ENCODE results near the gene UNC79.

Gene UNC79

GRCh38 chr14:93712838-93713724, 282.3 kb downstream of the UNC79 start:
- DNase-seq = no peak

- no peak for DNase-seq
These were observed 283.1 kb downstream of the UNC79 start for GRCh38 chr14:93713726-93714405.

GRCh38 chr14:93714605-93715004, 283.9 kb downstream of the UNC79 start:
- DNase-seq = no peak

GRCh38 chr14:93715279-93715927, 284.7 kb downstream of the UNC79 start:
- no peak for DNase-seq

- DNase-seq = no peak
These were observed 285.4 kb downstream of the UNC79 start for GRCh38 chr14:93716002-93716745.

DNA sequence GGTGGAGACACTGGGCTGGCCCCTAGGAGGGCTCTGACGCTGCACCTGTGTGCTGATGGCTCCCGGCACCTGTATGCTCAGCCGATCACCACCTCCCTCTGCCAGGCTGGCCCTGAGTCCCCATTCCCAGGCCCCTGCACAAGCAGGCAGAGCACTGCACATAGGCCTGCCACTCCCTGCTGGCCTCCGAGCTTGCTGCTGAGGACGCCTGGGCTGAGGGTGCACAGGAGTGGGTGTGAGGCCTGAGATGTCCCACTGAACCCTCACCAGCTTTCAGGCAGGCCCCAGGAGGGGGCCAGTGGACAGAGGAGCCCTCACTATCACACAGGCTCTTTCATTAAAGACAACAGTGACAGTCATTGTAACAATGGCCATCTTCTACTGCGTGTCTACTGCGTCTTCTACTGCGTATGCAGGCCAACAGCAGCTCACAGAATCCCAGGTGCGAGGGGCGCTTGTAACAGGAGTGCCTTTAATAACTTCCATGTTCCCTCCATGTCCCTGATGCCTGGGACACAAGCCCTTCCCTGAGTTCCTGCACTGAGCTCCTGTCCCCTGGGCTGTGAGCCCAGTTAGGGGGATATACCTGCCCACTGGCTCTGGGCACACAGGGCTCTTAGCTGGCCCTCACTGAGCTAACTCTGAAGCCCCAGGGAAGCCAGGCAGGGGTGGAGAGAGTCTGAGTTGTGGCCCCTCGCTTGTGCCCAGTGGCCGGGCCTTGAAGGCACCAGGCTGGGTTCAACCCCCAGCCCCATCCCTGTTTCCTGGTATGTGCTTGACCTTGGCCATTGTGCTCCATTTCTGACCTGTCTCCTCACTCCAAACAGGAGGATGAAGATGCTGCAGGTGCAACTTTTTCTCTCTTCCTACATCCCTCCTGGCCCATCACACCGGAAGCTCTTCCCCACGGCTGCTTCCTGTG, 286.3 kb downstream of the UNC79 start:
- no peak for DNase-seq

DNA sequence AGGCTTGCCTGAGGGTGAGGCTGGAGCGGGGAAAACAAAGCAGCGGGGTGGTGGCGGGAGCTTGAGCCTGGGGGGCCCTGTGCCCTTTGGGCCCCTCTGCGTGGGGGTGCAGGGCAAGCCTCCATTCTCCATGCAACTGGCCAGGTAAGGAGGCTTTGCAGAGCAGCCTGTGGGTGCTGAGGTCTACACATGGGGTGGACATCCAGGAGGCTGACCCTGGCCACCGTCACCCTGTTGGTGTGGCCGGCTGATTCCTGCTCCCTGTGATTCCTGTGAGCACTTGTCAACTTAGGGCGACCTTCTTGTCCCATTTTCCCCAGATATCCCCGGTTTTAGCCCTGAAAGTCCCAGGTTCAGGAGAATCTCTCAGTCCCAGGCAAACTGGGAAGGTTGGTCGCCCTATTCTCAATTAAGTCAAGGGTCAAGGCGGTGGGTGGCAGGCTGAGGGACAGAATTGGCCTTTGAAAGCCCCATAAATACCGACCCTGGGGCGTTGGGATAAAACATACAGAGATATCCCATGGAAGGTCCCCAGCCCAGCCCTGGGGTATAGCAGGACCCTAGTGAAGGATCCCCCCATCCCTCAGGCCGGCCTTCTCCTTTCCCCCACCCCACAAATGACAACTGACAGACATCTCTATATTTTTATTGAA, 287.1 kb downstream of the UNC79 start:
- DNase-seq = no peak

- no peak for DNase-seq
These were observed 288.5 kb downstream of the UNC79 start for GRCh38 chr14:93719256-93719655.

DNA sequence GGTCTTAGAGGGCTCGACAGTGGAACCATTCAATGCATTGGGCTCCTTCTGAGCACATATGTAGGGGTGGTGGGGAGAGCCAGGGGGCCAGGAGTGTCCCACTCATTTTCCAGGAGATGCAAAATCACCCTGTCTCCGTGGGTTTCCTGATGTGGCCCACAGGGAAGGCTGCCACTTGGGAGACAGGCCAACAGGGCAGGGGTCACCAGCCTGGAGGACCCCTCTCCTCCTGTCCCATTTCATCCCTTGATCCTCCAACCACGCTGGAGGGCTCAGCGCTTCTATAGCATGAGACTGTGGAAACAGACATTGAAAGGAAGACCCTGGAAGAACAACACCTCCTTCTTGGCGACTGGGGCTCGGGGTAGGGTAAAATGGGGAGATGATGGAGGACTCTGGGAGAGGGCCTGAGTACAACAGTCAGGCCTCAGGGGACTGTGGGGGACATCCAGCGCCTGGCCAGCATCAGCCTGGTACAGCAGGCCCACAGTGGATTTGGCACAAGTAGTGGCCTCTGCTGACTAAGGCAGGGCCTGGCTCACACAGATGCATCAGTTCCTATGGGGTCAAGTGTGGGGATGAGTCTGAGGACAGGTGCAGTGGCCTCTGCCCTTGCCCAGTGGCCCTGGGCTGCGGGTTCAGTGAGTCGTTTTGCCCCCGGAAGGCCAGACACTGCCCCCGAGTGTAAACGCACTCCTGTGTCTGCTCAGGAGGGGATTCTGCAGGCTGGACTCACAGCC, 289.5 kb downstream of the UNC79 start:
- DNase-seq = no peak

- DNase-seq = no peak
These were observed 290.3 kb downstream of the UNC79 start for GRCh38 chr14:93720981-93721483.

- no peak for DNase-seq
These were observed 292.3 kb downstream of the UNC79 start for GRCh38 chr14:93723001-93723400.

GRCh38 chr14:93725002-93725582, 294.4 kb downstream of the UNC79 start:
- no peak for DNase-seq

DNA sequence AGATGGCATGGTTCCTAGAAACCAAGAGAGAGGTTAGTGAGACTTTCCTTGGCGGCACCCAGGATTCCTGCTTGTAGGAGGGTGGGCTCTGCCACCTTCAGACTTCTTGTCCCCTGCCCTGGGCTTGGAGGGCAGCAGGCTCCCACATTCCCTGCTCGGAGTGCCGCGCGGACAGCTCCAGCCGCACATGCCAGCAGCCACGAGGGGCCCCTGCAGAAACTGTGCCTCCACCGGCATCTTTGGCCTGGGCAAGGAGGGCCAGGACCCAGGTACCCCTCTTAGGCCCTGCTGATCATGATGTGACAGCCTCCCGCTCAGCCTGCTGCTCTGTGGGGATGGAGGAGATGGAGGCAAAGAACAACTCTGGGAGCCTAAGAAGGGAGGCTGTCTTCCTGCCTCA, 295.3 kb downstream of the UNC79 start:
- DNase-seq = no peak

DNA sequence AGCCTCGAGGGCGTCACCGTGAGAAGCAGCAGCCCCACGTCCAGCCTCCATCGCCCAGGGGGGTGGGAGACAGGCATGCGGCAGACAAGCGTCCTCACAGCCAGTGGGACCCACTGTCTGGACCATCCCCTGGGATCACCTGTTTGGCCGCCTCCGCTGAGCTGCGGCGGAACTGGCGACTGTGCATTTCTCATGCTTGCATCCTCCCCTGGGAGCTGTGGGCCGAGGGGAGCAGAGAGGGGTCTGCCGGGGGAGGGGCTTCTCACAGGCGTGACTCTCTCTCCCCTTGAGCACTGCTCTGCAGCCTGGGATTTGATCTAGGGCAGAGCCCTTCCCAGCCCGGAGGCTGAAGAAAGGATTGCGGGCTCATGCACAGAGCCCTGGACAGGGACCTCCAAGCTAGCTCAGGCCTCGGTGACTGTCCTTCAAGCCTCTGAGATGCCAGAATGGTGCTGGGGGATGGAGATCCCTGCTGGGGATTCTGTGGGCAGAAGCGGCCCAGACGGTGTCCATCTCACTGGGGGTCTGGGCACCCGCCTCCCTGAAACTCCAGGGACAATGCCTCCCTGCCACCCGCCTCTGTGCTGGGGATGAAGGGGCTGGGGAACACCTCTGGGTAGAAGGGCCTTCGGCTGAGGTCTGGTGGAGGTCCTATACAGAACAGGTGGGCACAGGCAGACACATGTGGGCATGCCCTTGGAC, 296.5 kb downstream of the UNC79 start:
- DNase-seq = no peak

- DNase-seq = no peak
These were observed 297.3 kb downstream of the UNC79 start for GRCh38 chr14:93727917-93728650.

DNA sequence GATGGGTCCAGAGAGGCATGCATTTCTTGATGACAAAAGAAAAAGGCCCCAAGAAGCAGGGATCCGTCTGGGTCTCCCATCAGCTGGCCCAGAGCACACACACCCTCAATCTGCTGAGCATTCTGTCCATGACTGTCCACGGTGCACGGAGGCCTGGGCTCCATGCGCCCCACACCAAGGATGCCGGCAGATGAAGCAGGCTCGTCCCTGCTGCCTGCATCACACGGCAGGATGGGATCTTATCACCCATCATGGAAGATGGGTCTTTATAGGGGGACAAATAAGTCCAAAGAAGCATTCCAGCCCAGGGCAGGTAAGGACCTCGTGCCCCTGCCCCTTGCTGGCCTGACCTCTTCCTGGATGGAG, 297.9 kb downstream of the UNC79 start:
- no peak for DNase-seq

GRCh38 chr14:93729993-93730392, 299.3 kb downstream of the UNC79 start:
- DNase-seq = no peak

DNA sequence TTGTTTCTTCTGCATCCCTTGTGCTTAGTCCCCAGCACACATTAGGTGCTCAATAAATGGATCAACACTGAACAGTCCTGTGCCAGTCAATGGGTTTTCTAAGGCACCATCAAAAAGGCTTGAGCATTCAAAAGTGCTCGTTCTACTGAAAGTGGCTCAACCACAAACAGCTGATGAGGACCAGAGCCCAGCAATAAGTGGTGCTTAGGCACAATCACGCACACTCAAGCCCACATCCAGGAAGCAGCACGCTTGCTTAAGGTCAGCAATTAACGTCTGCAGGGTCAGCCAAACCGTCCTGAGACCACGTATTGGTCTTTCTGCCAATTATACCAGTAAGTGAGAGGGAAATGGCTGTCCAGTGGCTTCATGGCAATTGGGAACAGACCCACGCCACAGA, 301.0 kb downstream of the UNC79 start:
- DNase-seq = no peak

GRCh38 chr14:93732524-93732923, 301.8 kb downstream of the UNC79 start:
- DNase-seq = no peak

Data from NCI-H524 treated with DMSO at 0.1 percent for 48 hours (cell line).